Stomach smooth muscle (tissue), 2 donors: Measurements from ENCODE around the gene TTI1.

ENCODE experiments used
- H3K27ac ChIP-seq: one replicate; pipeline ENCODE4 v1.7.0; 2013; ENCODE audit warnings: mild to moderate bottlenecking, low read length, inconsistent platforms
- H3K27me3 ChIP-seq, 2 donors: one replicate each; pipeline ENCODE4 v1.7.0; 2013; ENCODE audit warnings: low read length in 2 of 2; ENCODE audit not compliant: insufficient read depth in 2 of 2, control insufficient read depth in 1 of 2
- H3K36me3 ChIP-seq, 2 donors: one replicate each; pipeline ENCODE4 v1.7.0; 2013; ENCODE audit warnings: low read length in 2 of 2; ENCODE audit not compliant: control insufficient read depth in 2 of 2, insufficient read depth in 2 of 2
- H3K4me1 ChIP-seq: one replicate; pipeline ENCODE4 v1.7.0; 2013; ENCODE audit warnings: low read length; ENCODE audit not compliant: control insufficient read depth, insufficient read depth
- H3K4me3 ChIP-seq, 2 donors: one replicate each; pipeline ENCODE4 v1.7.0; 2013; ENCODE audit warnings: low read length in 2 of 2
- H3K9ac ChIP-seq, 2 donors: one replicate each; pipeline ENCODE4 v1.7.0; 2013; ENCODE audit warnings: low read length in 2 of 2, mild to moderate bottlenecking in 1 of 2
- H3K9me3 ChIP-seq, 2 donors: one replicate each; pipeline ENCODE4 v1.7.0; 2013; ENCODE audit warnings: low read length in 2 of 2; ENCODE audit not compliant: control insufficient read depth in 2 of 2
- donor health status: healthy.
- donor health status: Pancreatic carcinoma.

The TTI1 gene

GRCh38 chr20:37937686-37938085, 95.6 kb downstream of the TTI1 start:
- Histone ChIP-seq H3K36me3 (no peaks in the 10 kb centered on the region), H3K9ac (no peak overlapping the region), H3K27ac (no peak overlapping the region), H3K27me3 (no peaks in the 10 kb centered on the region), H3K9me3 (no peaks in the 10 kb centered on the region), H3K4me3 (no peak overlapping the region), H3K4me1 (no peaks in the 10 kb centered on the region)

GRCh38 chr20:37936451-37936850, 96.8 kb downstream of the TTI1 start:
- Histone ChIP-seq H3K36me3 (no peaks in the 10 kb centered on the region), H3K4me1 (no peaks in the 10 kb centered on the region), H3K4me3 (no peak overlapping the region), H3K9ac (no peak overlapping the region), H3K27ac (no peak overlapping the region), H3K27me3 (no peaks in the 10 kb centered on the region), H3K9me3 (no peaks in the 10 kb centered on the region)

GRCh38 chr20:37936041-37936440, 97.2 kb downstream of the TTI1 start:
- Histone ChIP-seq H3K4me1 (no peaks in the 10 kb centered on the region), H3K27me3 (no peaks in the 10 kb centered on the region), H3K9me3 (no peaks in the 10 kb centered on the region), H3K9ac (no peak overlapping the region), H3K27ac (no peak overlapping the region), H3K36me3 (no peaks in the 10 kb centered on the region), H3K4me3 (no peak overlapping the region)

- no peaks in the 10 kb centered on the region for H3K36me3 ChIP-seq
- H3K9ac ChIP-seq = no peak overlapping the region
- no peaks in the 10 kb centered on the region for H3K4me1 ChIP-seq
- H3K27ac ChIP-seq = no peak overlapping the region
- no peaks in the 10 kb centered on the region for H3K27me3 ChIP-seq
- no peak overlapping the region for H3K4me3 ChIP-seq
- no peaks in the 10 kb centered on the region for H3K9me3 ChIP-seq
Observed at GRCh38 chr20:37935435-37935834, 97.8 kb downstream of the TTI1 start.

GRCh38 chr20:37934634-37935375, 98.5 kb downstream of the TTI1 start:
- H3K27me3 ChIP-seq = no peaks in the 10 kb centered on the region
- H3K4me3 ChIP-seq = no peak overlapping the region
- H3K4me1 ChIP-seq = no peaks in the 10 kb centered on the region
- no peak overlapping the region for H3K9ac ChIP-seq
- no peak overlapping the region for H3K27ac ChIP-seq
- no peaks in the 10 kb centered on the region for H3K36me3 ChIP-seq
- H3K9me3 ChIP-seq = no peaks in the 10 kb centered on the region

- H3K4me1 ChIP-seq = no peaks in the 10 kb centered on the region
- H3K9ac ChIP-seq = no peak overlapping the region
- no peaks in the 10 kb centered on the region for H3K36me3 ChIP-seq
- no peaks in the 10 kb centered on the region for H3K9me3 ChIP-seq
- H3K27ac ChIP-seq = no peak overlapping the region
- H3K4me3 ChIP-seq = no peak overlapping the region
- peaks cover 0 to 3% of the 10 kb centered on the region in 2 donors for H3K27me3 ChIP-seq
Observed at GRCh38 chr20:37933786-37934633, 99.2 kb downstream of the TTI1 start.
